HG03108 (cell line): ENCODE results near the gene ATAD1.
"Not testable (repeated sequence)": the region's sequence is repeated elsewhere in the genome, so short reads cannot be mapped to it uniquely, and the experiment has no call there.

Experiments used
- ATAC-seq: cut with Tn5 transposase; IDR thresholded peaks from one replicate; pipeline ENCODE4 v1.9.1; 2021; ENCODE audit warnings: moderate library complexity; ENCODE audit not compliant: unreplicated experiment

ATAD1 gene

DNA sequence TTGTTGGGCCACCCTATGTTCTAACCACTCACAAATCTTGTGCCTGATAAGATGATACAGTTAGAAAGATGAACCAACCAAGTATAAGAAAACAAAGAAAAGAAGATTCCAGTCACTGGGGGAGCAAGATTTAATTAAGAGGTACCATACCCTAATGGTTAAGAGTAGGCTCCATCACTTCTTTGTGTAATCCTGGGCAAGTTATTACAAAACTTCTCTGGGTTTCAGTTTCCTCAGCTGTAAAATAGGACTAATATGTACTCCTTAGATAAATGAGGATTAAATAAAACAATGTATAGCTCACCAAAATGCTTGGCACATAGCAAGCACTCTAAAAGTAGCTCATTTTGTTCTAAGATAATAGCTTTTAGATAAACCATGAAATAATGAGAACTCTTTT lies 58.5 kb downstream of the ATAD1 start:
- ATAC-seq, result no peak

DNA sequence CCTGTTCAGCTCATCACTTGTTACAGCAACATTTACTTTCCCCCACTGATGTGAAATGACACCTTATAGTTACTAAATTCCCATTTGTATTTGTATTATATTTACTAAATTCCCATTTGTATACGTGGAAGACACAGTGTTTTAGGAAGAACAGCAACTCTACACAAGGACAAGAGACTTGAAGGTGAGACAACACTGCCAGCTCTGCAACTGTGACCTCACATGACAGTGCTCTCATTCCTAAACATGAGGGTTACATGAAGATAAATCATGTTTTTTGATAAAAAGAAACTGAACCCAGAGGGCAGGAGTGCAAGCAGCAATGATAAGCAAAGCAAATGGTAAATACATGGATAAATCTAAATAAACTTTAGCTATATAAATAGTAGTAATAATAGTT lies 60.3 kb downstream of the ATAD1 start:
- ATAC-seq, result no peak

DNA sequence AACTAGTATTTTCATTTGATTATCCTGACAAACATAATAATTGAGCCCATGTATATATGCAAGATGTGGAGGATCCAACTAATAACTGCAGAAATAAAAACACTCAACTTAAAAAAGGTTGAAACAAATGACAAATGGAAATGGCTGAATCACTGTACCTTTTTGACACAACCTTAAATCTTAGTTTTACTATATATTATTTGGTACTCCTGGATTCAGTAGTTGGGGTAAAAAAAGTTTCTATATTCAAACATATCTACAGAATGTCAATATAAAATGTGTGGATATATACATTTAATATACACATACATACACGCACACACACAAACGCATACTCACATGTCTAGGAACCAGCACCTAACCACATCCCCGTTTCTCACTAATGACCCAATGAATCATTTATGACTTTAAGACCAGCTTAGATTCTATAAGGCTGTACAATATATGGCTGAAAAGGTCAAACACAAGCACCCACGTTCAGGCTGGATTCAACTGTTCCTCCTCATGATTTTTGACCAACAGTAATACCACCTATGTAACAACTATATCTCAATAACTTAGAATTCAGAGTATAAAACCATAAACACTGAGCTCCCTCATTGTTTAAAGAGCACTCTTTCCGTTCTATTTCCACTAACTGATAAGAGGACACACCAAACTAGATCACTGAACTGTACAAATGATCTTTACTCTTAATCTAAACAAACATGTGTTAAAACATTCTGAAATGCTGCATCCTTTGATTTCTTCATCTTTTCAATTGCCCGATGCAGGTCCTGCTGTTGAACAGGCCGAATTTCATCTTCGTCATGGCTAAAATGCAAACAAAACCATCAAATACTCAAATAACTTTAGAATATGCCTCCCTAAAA lies 63.8 kb downstream of the ATAD1 start:
- no peak for ATAC-seq

DNA sequence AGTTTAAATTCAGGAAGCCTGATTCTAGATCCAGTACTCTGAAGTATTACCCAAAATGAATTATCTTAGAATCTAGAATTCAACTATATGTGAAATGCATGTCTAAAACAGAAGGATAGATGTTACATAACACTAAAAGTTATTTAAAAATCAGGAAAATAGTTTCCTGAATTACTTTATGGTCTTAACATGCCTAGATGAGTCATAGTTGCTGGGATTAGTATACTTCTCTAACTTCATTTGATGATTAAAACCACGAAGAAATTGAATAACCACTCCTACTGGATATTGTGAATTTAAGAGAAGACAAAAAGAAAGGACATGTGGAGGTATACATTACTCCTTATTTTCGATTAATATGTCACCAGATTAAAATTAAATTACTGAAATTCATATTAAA lies 65.5 kb downstream of the ATAD1 start:
- no peak for ATAC-seq

DNA sequence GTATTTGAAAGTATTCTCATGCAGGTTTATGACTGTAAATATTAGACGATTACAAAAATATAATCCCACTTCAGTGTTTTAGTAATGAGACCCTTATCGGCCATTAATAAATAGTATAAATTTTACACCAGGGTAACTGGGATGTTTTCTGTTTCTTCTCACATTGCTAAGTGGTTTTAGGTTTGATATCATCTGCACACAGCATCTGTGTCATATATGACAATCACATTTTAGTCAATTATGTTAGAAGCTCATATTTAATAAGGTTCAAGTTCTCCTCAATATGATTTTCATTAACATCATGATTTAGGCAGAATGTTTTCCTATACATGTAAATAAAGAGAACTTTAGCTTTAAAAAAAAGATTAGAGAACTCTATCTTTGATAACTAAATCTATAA lies 66.8 kb downstream of the ATAD1 start:
- no peak for ATAC-seq

DNA sequence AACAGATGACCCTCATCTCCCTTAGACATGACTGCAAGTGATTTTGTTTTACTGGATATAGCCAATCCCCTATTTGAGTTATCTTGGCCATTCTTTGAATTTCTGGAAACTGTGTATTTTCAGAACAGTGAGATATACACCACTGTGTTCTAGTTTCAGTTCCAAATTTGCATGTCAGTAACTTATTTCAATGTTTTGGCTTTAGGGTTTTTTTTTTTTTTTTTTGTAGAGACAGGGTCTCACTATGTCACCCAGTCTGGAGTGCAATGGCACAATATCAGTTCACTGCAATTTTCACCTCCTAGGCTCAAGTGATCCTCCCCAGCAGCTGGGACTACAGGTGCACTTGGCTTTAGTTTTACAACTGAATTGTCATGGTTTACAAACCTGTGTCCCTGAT lies 67.2 kb downstream of the ATAD1 start:
- ATAC-seq, result peak; percentile 62

DNA sequence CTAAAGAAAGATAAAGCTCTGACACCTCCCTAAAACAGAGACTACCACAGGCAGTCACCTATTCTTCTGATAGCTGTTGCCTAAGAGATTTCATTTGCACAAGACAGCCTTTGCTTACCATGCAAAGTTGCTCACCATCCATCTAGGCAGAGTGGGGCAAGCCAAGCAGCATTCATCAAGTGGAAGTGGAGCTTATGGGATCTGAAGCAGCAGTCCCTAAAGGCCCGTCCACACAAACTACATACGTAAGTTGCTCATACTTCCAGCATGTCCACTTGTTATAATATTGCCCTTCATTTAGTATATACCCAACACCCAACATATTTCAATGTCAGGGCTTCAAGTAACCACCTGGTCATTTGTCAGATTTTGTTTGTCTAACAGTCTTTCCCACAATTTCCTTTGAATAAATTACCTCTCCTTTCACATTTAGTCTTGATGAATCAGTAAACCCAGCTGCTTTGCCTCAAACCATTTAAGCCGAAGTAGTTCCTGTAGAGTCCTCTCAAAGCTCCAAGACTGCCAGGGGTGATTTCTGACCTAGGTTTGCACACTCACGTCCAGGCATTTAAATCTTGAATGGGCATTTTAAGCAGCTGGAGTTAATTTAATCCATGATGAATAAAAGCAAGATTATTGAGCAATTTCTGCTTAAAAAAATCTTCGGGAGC lies 67.9 kb downstream of the ATAD1 start:
- ATAC-seq, result no peak

DNA sequence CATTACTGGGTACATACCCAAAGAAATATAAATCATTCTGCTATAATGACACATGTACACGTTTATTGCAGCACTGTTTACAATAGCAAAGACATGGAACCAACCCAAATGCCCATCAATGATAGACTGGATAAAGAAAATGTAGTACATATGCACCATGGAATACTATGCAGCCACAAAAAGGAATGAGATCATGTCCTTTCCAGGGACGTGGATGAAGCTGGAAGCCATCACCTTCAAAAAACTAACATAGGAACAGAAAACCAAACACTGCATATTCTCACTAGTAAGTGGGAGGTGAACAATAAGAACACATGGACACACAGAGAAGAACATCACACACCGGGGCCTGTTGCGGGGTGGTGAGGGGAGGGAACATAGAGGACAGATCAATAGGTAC lies 69.8 kb downstream of the ATAD1 start:
- not testable (repeated sequence) for ATAC-seq

DNA sequence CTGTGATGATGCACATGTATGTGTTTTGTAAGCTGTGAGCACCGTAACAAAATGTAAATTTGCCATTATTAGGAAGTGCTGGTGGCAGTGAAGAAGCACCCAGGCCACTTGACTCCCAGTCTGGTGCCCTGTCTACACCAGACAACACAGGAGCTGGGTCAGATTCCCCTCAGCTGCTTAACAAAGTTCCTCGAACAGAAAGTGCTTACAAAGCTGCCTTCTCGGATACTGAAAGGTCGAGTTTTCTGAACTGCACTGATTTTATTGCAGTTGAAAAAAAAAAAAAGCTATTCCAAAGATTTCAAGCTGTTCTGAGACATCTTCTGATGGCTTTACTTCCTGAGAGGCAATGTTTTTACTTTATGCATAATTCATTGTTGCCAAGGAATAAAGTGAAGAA lies 71.1 kb downstream of the ATAD1 start:
- ATAC-seq, result no peak

DNA sequence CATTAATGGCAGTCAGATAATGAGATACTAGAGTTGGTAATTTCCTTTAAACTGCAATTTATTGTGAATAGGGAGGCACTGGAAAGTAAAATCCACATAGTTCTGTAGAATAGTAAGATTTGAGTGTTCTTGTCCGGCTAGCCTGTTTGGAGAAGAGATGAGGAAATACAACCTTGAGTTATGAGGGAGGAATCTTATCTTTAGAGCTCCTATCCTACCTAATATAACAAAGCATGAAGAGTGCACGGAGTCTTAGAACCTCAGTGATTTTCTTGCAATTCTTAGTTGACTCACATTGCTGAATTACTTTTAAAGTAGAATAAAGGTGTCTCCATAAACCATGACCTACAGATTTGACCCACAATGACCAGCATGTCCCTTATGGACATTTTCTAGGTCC lies 73.4 kb downstream of the ATAD1 start:
- ATAC-seq, result no peak

DNA sequence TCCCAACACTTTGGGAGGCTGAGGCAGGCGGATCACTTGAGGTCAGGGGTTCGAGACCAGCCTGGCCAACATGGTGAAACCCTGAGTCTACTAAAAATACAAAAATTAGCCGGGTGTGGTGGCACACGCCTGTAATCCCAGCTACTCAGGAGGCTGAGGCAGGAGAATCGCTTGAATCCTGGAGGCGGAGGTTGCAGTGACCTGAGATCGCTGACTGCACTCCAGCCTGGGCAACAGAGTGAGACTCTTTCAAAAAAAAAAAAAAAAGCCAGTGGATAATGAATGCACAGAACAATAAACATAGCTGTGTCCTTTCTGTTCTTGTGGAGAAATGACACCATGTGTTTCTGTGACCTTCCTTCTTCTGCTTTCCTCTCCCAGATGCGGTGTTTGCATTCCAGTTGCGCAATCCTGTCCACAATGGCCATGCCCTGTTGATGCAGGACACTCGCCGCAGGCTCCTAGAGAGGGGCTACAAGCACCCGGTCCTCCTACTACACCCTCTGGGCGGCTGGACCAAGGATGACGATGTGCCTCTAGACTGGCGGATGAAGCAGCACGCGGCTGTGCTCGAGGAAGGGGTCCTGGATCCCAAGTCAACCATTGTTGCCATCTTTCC lies 74.9 kb downstream of the ATAD1 start:
- ATAC-seq, result not testable (repeated sequence)

DNA sequence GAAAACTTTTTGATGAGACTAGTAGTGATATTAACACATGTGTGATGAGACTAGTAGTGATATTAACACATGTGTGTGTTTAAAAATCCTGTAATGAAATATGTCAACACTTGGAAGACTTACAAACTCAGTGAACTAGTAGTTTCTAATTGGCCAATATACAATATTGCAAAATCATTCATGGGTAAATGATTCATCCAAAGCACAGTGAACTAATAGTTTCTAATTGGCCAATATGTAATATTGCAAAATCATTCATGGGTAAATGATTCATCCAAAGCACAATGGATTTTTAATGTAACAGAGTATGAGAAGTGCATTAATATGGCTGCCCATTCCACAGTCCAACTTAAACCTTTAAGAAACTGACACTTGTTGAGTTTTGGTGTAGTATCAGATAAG lies 77.8 kb downstream of the ATAD1 start:
- ATAC-seq, result no peak

DNA sequence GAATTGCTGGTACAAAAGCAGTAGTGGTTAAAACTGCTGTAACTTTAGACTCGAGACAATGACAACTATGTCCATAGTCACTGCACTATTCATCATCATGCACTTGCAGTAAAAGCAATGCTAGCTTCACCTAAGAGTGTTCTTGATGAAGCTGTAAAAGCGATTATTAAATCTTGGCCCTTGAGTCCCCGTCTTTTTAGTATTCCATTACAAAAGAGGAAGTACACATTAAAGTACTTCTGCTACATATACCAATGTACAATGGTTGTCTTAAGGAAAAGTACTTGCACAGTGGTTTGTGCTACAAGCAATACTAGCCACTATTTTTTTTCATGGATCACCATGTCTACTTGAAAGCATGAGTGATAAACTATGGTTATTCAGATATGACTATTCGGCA lies 78.3 kb downstream of the ATAD1 start:
- ATAC-seq, result no peak

DNA sequence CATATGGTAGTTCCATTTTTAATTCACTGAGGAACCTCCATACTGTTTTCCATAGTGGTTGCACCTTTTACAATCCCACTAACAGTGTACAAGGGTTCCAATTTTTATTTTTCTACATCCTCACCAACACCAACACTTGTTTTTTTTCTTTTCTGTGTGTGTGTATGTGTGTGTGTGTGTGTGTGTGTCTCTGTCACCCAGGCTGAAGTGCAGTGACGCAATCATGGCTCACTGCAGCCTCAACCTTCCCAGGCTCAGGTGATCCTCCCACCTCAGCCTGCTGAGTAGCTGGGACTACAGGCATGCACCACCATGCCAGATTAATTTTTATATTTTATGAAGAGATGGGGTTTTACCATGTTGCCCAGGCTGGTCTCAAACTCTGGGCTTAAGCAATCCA lies 79.8 kb downstream of the ATAD1 start:
- not testable (repeated sequence) for ATAC-seq

DNA sequence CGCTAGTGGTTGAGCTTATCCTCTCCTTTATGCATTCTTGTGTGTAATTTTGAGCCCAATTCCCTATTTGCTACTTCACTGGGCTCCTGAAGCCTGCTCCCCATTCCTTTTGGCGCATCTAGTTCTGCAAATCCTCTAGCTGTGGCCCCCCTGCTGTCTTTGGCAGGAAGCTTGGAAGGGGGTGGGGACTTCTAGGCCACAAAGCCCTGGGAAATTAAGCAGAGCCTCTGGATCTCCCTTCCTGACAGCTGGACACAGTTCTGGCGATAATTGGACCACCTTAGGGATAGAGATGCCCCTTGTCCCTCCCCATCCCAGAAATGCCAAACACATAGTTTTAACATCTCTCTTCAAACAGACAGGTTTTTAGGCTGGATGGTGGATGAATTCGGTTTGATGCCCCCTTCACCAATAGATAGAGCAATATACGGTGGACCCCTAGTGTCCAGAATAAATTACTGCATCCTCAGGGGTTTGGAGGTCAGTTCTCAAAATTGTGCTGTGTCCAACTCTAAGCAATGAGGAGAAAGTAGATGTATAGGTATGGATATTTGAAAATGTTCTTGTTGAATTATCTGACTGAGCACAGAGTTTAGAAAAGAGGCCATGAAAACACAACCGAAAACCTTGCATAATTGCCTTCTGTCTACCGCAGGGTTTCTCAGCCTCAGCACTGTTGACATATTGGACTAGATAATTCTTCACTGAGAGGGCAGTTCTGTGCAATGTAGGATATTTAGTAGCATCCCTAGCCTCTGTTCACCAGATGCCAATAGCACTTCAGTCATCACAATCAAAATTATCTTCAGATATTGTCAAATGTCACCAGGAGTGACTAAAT lies 82.8 kb downstream of the ATAD1 start:
- no peak for ATAC-seq

DNA sequence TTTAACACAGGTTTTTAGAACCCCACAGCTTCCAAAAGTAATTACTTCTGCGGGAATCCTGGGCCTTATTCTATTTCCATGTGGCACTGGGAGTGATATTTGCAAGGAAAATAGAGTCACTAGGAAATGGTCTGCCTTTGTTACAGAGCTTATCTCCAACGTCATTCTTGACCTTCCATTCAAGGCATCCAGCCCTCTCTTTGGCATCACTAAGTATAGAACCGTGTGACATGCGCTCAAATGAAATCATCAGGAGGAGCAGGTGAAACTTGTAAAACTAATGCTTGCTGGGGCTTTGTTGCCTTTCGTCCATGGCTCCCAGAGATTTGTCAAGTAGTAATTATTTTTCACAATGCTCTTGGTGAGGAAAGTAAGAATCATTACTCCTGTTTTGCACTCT lies 84.9 kb downstream of the ATAD1 start:
- ATAC-seq, result no peak

DNA sequence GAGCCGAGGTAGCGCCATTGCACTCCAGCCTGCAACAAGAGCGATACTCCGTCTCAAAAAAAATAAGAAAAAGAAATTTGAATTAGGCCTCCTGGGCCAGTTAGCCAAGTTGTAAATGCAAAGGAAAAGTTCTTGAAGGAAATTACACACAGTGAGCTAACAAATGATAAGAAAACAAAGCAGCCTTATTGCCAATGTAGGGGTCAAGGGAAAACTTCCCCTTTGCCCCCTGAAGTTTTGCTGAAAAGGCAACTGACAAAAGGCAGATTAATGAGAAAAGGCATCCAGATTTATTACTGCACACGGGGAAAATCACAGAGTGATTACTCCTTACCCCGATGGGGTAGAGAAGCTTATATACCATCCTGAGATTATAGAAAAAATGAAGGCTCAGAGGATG lies 88.1 kb downstream of the ATAD1 start:
- ATAC-seq, result no peak

DNA sequence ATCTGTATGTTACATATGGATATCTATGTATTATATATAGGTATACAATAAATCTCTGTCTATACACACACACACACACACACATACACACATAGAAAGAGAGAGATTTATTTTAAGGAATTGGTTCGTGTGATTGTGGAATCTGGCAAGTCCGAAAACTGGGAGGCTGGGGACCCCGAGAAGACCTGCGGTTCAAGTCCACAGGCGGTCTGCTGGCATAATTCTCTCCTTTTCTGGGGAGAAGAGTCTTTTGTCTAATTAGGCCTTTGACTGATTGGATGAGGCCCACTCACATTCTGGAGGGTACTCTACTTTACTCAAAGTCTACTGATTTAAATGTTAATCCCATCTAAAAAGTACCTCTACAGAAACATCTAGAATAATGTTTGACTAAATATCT lies 93.2 kb downstream of the ATAD1 start:
- no peak for ATAC-seq

DNA sequence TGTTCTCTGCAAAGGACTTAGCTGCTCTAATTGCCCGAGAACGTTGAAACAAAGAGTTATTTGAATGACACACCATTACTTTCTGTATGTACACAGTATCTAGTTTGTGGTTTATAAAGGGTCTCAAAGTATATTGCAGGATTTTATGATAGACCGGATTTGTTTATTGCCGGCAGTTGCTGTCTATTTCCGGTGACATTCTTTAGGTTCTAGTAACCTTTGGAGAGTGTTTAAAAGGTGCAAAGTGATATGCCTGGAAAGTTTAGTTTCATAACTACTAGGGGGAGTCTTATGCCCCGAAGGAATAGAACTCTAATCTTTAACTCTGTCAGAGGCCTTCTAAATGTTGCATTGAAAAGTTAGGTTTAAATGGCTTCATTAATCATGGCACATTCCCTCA lies 94.5 kb downstream of the ATAD1 start:
- ATAC-seq, result no peak

DNA sequence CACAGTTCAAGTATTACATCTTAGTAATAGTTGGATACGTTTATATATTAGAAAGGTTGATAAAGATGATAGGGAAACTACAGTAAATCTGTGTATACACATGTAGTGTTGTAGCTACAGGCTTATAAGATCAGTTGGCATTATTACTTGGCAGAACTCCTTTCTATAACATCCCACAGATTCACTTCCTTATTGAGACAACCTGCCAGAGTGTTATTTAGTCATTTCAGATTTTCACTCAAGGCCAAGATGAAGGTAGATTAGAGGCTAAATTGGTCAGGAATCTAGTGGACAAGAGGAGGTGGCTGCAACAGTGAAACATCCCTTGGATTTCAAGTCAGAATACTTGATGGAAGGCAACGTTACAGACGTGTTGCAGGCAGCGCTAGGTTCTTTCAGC lies 95.3 kb downstream of the ATAD1 start:
- ATAC-seq, result no peak

DNA sequence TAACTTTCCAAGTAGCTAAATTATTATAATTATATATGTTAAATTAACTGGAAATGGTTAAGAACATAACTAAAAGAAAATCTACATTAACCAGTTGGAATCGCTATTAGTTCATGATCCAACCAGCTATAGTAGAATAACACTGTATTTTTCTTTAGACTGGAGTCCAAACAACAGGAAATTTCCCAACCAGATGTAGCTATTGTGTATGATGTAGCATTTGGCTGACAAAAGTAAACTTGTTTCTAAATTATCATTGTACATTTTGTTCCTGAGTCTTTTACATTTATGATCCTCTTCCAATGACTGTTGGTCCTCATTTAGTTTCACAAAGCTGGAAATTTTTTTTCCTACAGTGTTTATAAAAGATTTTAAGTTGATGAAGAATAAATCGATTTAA lies 96.2 kb downstream of the ATAD1 start:
- ATAC-seq, result no peak
